Erythroblast (primary cell): ENCODE measurements around the gene FITM1.

Source experiments
- DNase-seq, 2 experiments: peaks; one replicate each; lab custom pipeline; 2025; lab: John Stamatoyannopoulos, UW
- GATA1 ChIP-seq: IDR thresholded peaks from 2 replicates; pipeline ENCODE4 v1.6.1; 2011; ENCODE audit warnings: low read depth, mild to moderate bottlenecking, control low read depth, low read length, moderate library complexity
- POLR2A ChIP-seq: IDR thresholded peaks from 2 replicates; pipeline ENCODE4 v1.6.1; 2011; ENCODE audit warnings: mild to moderate bottlenecking, low read length

The FITM1 gene

DNA sequence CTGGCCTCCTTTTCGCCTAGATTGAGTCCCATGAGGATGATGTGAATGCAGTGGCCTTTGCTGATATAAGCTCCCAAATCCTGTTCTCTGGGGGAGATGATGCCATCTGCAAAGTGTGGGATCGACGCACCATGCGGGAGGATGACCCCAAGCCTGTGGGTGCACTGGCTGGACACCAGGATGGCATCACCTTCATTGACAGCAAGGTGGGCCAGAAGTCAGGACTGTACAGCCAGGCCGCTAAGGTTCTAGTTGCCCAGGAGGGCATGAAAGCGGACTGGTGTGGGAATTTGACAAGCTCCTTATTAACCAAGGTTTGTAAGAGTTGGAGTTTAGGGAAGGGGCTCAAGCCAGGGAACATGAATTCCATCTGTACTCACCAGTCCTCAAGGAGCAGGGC lies 10.8 kb upstream of the FITM1 start:
- no peak for TF ChIP-seq POLR2A
- TF ChIP-seq GATA1: no peak
- DNase-seq: no peak

- DNase-seq: no peak
Observed at GRCh38 chr14:24121210-24121609, 9.2 kb upstream of the FITM1 start.

GRCh38 chr14:24122416-24122815 lies 8.0 kb upstream of the FITM1 start:
- TF ChIP-seq POLR2A (no peak), GATA1 (no peak)
- DNase-seq: no peak

More at GRCh38 chr14:24121210-24121609, 9.2 kb upstream of the FITM1 start:
- no peak for TF ChIP-seq GATA1
- TF ChIP-seq POLR2A: no peak

DNA sequence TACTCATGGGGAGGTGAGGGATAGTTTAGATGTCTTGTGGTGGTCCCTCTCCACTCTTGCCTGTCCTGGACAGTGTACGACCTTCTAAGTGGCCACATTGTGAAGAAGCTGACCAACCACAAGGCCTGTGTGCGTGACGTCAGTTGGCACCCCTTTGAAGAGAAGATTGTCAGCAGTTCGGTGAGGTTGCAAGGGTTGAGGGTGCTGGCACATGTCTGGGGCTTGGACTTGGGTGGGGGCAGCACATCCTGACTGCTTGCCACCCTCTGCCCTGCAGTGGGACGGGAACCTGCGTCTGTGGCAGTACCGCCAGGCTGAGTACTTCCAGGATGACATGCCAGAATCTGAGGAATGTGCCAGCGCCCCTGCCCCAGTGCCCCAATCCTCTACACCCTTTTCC lies 7.6 kb upstream of the FITM1 start:
- no peak for DNase-seq
- no peak for TF ChIP-seq POLR2A

GRCh38 chr14:24123424-24124417 lies 6.7 kb upstream of the FITM1 start:
- peak; percentile 89 to 96 for DNase-seq
- TF ChIP-seq GATA1: no peak
- peak; percentile 74 for TF ChIP-seq POLR2A

DNA sequence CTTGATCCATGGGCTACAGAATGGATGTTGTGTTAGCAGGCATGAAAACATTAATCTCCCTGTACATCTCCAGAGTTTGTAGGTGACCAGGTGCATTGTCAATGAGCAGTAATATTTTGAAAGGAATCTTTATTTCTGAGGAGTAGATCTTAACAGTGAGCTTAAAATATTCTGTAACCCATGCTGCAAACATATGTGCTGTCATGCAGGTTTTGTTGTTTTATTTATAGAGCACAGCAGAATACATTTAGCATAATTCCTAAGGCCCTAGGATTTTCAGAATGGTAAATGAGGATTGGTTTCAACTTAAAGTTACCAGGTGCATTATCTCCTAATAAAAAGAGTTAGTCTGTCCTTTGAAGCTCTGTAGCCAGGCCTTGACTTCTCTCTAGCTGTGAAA lies 3.5 kb upstream of the FITM1 start:
- DNase-seq: no peak
- no peak for TF ChIP-seq POLR2A
- TF ChIP-seq GATA1: no peak

DNA sequence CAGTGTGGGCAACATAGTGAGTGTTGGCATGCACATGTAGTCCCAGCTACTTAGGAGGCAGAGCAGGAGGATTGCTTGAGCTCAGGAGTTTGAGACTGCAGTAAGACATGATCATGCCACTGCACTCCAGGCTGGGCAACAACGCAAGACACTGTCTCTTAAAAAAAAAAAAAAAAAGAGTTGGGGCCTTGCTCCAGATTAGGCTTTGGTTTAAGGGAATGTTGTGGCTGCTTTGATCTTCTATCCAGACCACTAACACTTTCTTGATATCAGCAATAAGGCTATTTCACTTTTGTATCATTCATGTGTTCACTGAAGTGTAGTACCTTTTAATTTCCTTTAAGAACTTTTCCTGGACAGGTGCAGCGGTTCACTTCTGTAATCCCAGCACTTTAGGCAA lies 2.8 kb upstream of the FITM1 start:
- TF ChIP-seq POLR2A (no peak), GATA1 (no peak)

GRCh38 chr14:24129410-24129998 lies 955 bp upstream of the FITM1 start:
- TF ChIP-seq POLR2A: no peak
- TF ChIP-seq GATA1: no peak

More for the DNA sequence above, 2.8 kb upstream of the FITM1 start:
- DNase-seq: no peak

GRCh38 chr14:24130717-24131548 lies 474 bp downstream of the FITM1 start:
- DNase-seq: no peak
- TF ChIP-seq GATA1 (no peak), POLR2A (no peak)

More at GRCh38 chr14:24129410-24129998, 955 bp upstream of the FITM1 start:
- no peak for DNase-seq

DNA sequence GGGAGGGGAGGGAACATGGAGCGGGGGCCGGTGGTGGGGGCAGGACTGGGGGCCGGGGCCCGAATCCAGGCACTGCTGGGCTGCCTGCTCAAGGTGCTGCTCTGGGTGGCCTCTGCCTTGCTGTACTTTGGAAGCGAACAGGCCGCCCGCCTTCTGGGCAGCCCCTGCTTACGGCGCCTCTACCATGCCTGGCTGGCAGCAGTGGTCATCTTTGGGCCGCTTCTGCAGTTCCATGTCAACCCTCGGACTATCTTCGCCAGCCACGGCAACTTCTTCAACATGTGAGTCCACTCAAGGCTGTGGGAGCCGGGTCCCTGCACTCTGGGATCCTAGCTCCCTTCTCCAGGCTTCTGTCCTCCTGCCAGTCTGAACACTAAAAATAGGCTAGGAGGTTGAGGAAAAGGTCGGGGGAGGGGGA lies 1.1 kb downstream of the FITM1 start:
- TF ChIP-seq POLR2A: no peak
- no peak for TF ChIP-seq GATA1

DNA sequence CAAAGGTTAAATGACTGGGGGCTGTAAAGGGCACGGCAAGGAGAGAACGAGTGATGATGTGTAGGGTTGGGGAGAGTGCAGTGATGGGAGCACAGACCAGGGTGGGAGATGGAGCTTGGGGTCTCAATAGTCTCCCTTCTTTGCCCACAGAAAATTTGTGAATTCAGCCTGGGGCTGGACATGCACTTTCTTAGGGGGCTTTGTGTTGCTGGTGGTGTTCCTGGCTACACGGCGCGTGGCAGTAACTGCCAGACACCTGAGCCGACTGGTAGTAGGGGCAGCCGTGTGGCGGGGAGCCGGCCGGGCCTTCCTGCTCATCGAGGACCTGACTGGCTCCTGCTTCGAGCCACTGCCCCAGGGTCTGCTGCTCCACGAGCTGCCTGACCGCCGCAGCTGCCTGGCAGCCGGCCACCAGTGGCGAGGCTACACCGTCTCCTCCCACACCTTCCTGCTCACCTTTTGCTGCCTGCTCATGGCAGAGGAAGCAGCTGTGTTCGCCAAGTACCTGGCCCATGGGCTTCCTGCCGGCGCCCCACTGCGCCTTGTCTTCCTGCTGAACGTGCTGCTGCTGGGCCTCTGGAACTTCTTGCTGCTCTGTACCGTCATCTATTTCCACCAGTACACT lies 1.7 kb downstream of the FITM1 start:
- TF ChIP-seq POLR2A: no peak
- TF ChIP-seq GATA1: no peak
- DNase-seq: no peak

More for the DNA sequence above, 1.1 kb downstream of the FITM1 start:
- DNase-seq: no peak

GRCh38 chr14:24132976-24133375 lies 2.5 kb downstream of the FITM1 start:
- DNase-seq: no peak
- TF ChIP-seq GATA1 (no peak), POLR2A (no peak)

- DNase-seq: no peak
- TF ChIP-seq POLR2A (no peak), GATA1 (no peak)
Observed at GRCh38 chr14:24133735-24134134, 3.3 kb downstream of the FITM1 start.
